Muscle of arm (tissue), 12 donors: Measurements from ENCODE around the gene ATP2A3. TPM values are rescaled to one million over a fixed set of nuclear protein-coding genes. Genes with fewer than 3 reads are reported as not detected.
"Not testable (repeated sequence)": the region's sequence is repeated elsewhere in the genome, so short reads cannot be mapped to it uniquely, and the experiment has no call there.

Source experiments
- DNase-seq: peaks from one replicate; pipeline ENCODE4 v3.0.0-alpha.2; 2013
- polyA plus RNA-seq, 12 donors: library from polyadenylated mRNA; unstranded; fragments of 120-200 nt; gene quantifications; one replicate each; pipeline ENCODE4 v1.2.1, GENCODE V29; 2013; ENCODE audit not compliant: insufficient read length in 12 of 12

ATP2A3 gene
- polyA plus RNA-seq, 12 donors = 3.2 to 26.0 (median 4.0) TPM; not detected in 1

GRCh38 chr17:3992370-3992769, 28.1 kb upstream of the ATP2A3 start:
- no peak for DNase-seq

GRCh38 chr17:3991699-3992098, 27.5 kb upstream of the ATP2A3 start:
- DNase-seq = not testable (repeated sequence)

- DNase-seq = no peak
Measured at GRCh38 chr17:3990386-3991127, 26.3 kb upstream of the ATP2A3 start.

GRCh38 chr17:3989041-3989886, 25.0 kb upstream of the ATP2A3 start:
- DNase-seq = no peak

GRCh38 chr17:3988297-3989040, 24.2 kb upstream of the ATP2A3 start:
- no peak for DNase-seq

GRCh38 chr17:3986939-3987335, 22.7 kb upstream of the ATP2A3 start:
- no peak for DNase-seq

- DNase-seq = no peak
Measured at GRCh38 chr17:3986270-3986938, 22.2 kb upstream of the ATP2A3 start.

- no peak for DNase-seq
Measured at GRCh38 chr17:3985846-3986245, 21.6 kb upstream of the ATP2A3 start.

GRCh38 chr17:3983606-3984484, 19.6 kb upstream of the ATP2A3 start:
- DNase-seq = no peak

- DNase-seq = no peak
Measured at GRCh38 chr17:3982541-3983017, 18.3 kb upstream of the ATP2A3 start.

- DNase-seq = no peak
Measured at GRCh38 chr17:3982113-3982512, 17.9 kb upstream of the ATP2A3 start.

- DNase-seq = no peak
Measured at GRCh38 chr17:3981455-3981854, 17.2 kb upstream of the ATP2A3 start.

GRCh38 chr17:3980381-3981014, 16.3 kb upstream of the ATP2A3 start:
- DNase-seq = no peak

GRCh38 chr17:3979290-3979611, 15.0 kb upstream of the ATP2A3 start:
- no peak for DNase-seq

GRCh38 chr17:3978421-3979289, 14.4 kb upstream of the ATP2A3 start:
- no peak for DNase-seq

GRCh38 chr17:3977387-3977786, 13.2 kb upstream of the ATP2A3 start:
- DNase-seq = no peak

GRCh38 chr17:3976675-3977171, 12.5 kb upstream of the ATP2A3 start:
- DNase-seq = no peak

GRCh38 chr17:3974980-3975379, 10.7 kb upstream of the ATP2A3 start:
- no peak for DNase-seq

- DNase-seq = no peak
Measured at GRCh38 chr17:3974138-3974687, 10.0 kb upstream of the ATP2A3 start.
